Esophagus squamous epithelium (tissue), 4 donors: ENCODE results near the gene THAP10.
"Not testable (repeated sequence)": the region's sequence is repeated elsewhere in the genome, so short reads cannot be mapped to it uniquely, and the experiment has no call there.

Experiments
- CTCF ChIP-seq, 6 experiments: fragments of 450-650 bp in 4 of 6; fragments of 200-600 bp in 2 of 6; sonication (generic) in 2 of 6; IDR thresholded peaks; one replicate each; pipeline ENCODE4 v1.5.1; 2016 to 2019; ENCODE audit warnings: antibody characterized with exemption in 6 of 6, mild to moderate bottlenecking in 4 of 6, moderate library complexity in 4 of 6
- POLR2A ChIP-seq, 4 donors: fragments of 450-650 bp; IDR thresholded peaks; one replicate each; pipeline ENCODE4 v1.6.1; 2017; ENCODE audit warnings: antibody characterized with exemption in 4 of 4, mild to moderate bottlenecking in 4 of 4, moderate library complexity in 3 of 4

- not testable (repeated sequence) for TF ChIP-seq CTCF, POLR2A (IDR thresholded peaks at IDR 0.05)
Observed at GRCh38 chr15:70858614-70859321, 33.5 kb downstream of the THAP10 start.
